NB4 (cell line): ENCODE results near the gene CCN6.

Experiments used
- CTCF ChIP-seq: IDR thresholded peaks from one replicate; pipeline ENCODE4 v1.5.1; 2012; ENCODE audit warnings: low read depth, low read length
- MAX ChIP-seq: IDR thresholded peaks from 2 replicates; pipeline ENCODE4 v1.6.1; 2011; ENCODE audit warnings: low read depth, low read length
- MYC ChIP-seq: IDR thresholded peaks from 2 replicates; pipeline ENCODE4 v1.6.1; 2011; ENCODE audit warnings: low read depth, low read length
- POLR2A ChIP-seq: IDR thresholded peaks from 2 replicates; pipeline ENCODE4 v1.6.1; 2011; ENCODE audit warnings: mild to moderate bottlenecking; ENCODE audit not compliant: insufficient read length; ENCODE audit errors: extremely low read depth

DNA sequence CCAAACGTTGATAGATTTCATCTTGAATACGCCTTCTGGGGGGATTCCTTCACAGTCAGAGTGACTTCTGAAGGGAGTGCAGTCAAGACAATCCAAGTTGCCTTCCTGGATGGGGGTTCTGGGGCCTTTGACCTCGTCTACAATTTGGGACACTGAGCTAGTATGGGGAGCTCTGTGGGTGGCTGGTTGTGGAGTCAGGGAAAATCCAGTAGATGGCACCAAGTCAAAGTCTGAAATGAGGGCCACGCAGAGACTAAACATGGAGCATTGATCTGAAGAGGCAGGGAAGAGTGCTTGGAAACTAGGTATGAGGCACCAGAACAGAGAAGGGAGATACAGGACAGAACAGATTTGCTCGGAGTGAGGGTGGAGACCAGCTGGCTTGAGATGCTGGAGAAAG is 43.6 kb upstream of the CCN6 start:
- TF ChIP-seq CTCF (no peak), MYC (no peak), MAX (no peak), POLR2A (no peak)
